HFFc6 (cell line): Measurements from ENCODE around the gene TBC1D2B. TPM values are rescaled to one million over a fixed set of nuclear protein-coding genes. Genes with fewer than 3 reads are reported as not detected.
A peak's percentile ranks its signal among the peaks of the same experiment; 100 is the strongest.

Source experiments
- DNase-seq: peaks from one replicate; pipeline ENCODE4 v3.0.0-alpha.2; 2018
- H3K27ac Mint-ChIP-seq: 2 replicates; pipeline ENCODE4 v1.8.0; 2020; ENCODE audit warnings: mild to moderate bottlenecking, mixed read lengths
- H3K27me3 Mint-ChIP-seq: 2 replicates; pipeline ENCODE4 v1.8.0; 2021; ENCODE audit warnings: mild to moderate bottlenecking, moderate library complexity, mixed read lengths; ENCODE audit not compliant: insufficient read depth
- H3K36me3 Mint-ChIP-seq: 2 replicates; pipeline ENCODE4 v1.8.0; 2021; ENCODE audit warnings: low read depth, mixed read lengths
- H3K4me1 Mint-ChIP-seq: 2 replicates; pipeline ENCODE4 v1.8.0; 2020; ENCODE audit warnings: low read depth, mixed read lengths
- H3K4me3 Mint-ChIP-seq: 2 replicates; pipeline ENCODE4 v1.8.0; 2020; ENCODE audit warnings: mild to moderate bottlenecking, moderate library complexity, mixed read lengths
- H3K9me3 Mint-ChIP-seq: 2 replicates; pipeline ENCODE4 v1.8.0; 2020; ENCODE audit warnings: mild to moderate bottlenecking, mixed read lengths
- CTCF ChIP-seq: fragments of 200-600 bp; sonication (generic); IDR thresholded peaks from 2 replicates; pipeline ENCODE4 v1.5.0; 2021; ENCODE audit warnings: antibody characterized with exemption, mild to moderate bottlenecking
- total RNA-seq, 6 experiments: library from RNA; stranded (reverse); fragmentation: NEBNext Ultra II Directional; extraction: Animal tissue kit (Norgen Biotek cat#: 25700); gene quantifications; 2 replicates in 1 of 6; 3 replicates in 5 of 6; pipeline ENCODE4 v1.2.3, GENCODE V29; 2021

TBC1D2B gene
- total RNA-seq, 6 experiments from 2014 or later, result 34.1 to 42.5 (median 38.0) TPM

GRCh38 chr15:78093242-78094020 lies 15.9 kb upstream of the TBC1D2B start:
- no peak for TF ChIP-seq CTCF
- H3K4me3 Mint-ChIP-seq, result no peak overlapping the region
- H3K4me1 Mint-ChIP-seq, result peaks cover 6% of the 10 kb centered on the region
- H3K36me3 Mint-ChIP-seq, result no peaks in the 10 kb centered on the region
- peak; percentile 72 for DNase-seq
- H3K27me3 Mint-ChIP-seq, result peaks cover 20% of the 10 kb centered on the region
- H3K27ac Mint-ChIP-seq, result no peak overlapping the region
- no peaks in the 10 kb centered on the region for H3K9me3 Mint-ChIP-seq

DNA sequence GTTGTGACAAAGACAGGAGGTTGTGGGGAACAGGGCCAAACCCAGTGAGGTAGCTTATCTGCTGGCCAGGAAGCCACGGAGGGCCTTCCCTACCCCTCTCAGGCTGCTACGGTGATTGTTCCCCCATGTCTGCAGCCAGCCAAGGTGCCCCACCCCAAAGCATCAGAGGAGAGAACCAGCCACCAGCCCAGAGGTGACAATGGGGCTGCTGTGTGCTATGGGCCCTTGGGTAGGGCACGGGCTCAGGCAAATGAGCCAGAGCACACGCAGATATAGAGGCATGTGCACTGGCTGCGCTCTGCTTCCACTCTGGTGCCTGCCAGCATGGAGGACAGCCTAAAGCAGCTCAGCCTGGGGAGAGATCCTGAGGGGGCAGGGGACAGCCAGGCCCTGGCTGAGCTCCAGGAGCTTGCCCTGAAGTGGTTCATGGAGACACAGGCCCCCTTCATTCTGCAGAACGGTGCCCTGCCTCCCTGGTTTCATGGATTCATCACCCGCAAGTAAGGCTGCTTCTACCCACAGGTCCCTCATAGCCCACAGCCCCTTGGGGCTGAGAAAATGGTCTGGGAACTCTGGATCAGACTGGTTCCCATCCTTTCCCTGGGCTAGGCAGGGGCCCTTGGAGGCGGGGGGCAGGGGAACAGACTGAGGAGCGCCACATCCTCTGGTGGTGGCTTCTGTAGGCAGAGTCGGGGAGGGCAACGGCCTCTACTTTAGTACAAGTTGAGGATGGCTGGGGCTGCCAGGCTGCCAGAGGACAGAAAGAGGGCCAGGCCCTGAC lies 14.9 kb upstream of the TBC1D2B start, which contains the start of gene SH2D7:
Gene SH2D7, plus strand, starts transcription at position 301 of the 781 bp plus-strand sequence. Its CDS starts 24 bp downstream, at position 325.
- no peak within 1 kb of the TSS for H3K27ac Mint-ChIP-seq
- no peak within 1 kb of the TSS for H3K4me3 Mint-ChIP-seq
- peaks cover 6% of the 10 kb centered on the region for H3K4me1 Mint-ChIP-seq
- no peak for TF ChIP-seq CTCF
- no peaks in the 10 kb centered on the region for H3K9me3 Mint-ChIP-seq
- DNase-seq, result no peak
- peaks cover 21% of the 10 kb centered on the region for H3K27me3 Mint-ChIP-seq
- H3K36me3 Mint-ChIP-seq, result no peaks in the 10 kb centered on the region

GRCh38 chr15:78090422-78091063 lies 13.0 kb upstream of the TBC1D2B start:
- Mint-ChIP-seq H3K27ac (no peak overlapping the region), H3K4me3 (no peak overlapping the region), H3K4me1 (peaks cover 6% of the 10 kb centered on the region), H3K36me3 (no peaks in the 10 kb centered on the region), H3K27me3 (peaks cover 21% of the 10 kb centered on the region), H3K9me3 (no peaks in the 10 kb centered on the region)
- DNase-seq, result no peak
- TF ChIP-seq CTCF, result no peak

DNA sequence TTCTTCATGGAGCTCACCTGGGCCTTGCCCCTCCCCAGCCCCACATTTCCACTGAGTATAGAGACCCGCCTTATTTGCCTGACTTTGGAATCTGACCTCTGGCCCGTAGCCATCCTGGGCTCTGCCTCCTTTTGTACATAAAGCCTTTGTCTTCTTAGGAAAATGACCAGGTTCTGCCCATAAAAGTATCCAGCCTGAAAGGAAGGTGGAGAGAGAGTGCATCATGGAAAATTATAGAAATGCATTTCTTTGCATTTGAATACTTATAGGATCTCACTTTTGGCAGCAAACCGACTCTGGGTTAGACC lies 11.2 kb upstream of the TBC1D2B start:
- Mint-ChIP-seq H3K4me1 (peaks cover 6% of the 10 kb centered on the region), H3K9me3 (no peaks in the 10 kb centered on the region), H3K27me3 (peaks cover 14% of the 10 kb centered on the region), H3K36me3 (no peaks in the 10 kb centered on the region), H3K4me3 (no peak overlapping the region), H3K27ac (no peak overlapping the region)
- no peak for DNase-seq
- no peak for TF ChIP-seq CTCF

DNA sequence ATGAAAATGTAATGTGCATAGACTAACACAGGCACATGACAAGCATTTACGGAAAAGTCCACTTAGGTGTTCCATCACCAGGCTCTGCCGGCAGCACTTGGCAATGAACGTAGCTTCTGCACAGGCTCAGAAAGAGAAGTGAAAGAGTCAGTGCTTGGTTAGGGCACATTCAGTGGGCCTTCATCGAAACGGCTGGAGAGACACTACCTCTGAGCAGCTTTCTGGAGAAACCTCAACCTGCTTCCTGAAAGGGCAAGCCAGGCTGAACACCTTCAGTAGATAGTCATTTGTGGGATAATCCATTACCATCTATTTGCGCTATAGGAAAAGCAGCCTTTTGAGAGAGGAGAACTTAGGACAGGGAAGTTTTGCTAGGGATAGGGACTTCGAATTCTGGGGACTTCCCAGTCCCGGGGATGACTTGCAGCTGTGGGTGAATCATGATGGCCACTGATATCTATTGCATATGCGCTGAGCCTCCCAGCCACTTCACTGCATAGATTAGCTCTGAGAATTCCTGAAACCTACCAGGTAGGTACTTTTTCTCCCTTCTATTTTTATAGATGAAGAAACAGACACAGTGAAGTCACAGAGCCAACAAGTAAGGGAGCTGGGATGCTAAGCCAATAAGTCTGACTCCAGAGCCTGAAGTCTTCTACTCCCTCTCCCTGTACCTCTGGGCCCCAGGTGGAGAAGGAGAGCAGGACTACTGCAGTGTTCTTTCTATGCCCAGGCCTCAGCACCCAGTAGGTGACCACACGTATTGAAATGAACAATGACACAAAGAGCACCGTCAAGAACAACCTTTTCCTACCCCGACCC lies 10.7 kb upstream of the TBC1D2B start:
- H3K27me3 Mint-ChIP-seq, result peaks cover 11% of the 10 kb centered on the region
- TF ChIP-seq CTCF, result no peak
- H3K27ac Mint-ChIP-seq, result no peak overlapping the region
- no peak overlapping the region for H3K4me3 Mint-ChIP-seq
- DNase-seq, result no peak
- H3K4me1 Mint-ChIP-seq, result peaks cover 2% of the 10 kb centered on the region
- H3K36me3 Mint-ChIP-seq, result no peaks in the 10 kb centered on the region
- no peaks in the 10 kb centered on the region for H3K9me3 Mint-ChIP-seq
